Kidney (tissue), 14 donors: ENCODE measurements around the gene CMTM5. TPM values are rescaled to one million over a fixed set of nuclear protein-coding genes. Genes with fewer than 3 reads are reported as not detected.

Source experiments
- DNase-seq, 5 donors: peaks; one replicate each; pipeline ENCODE4 v3.0.0-alpha.2; 2013 to 2020
- FAIRE-seq: peaks from 2 replicates; lab custom pipeline; 2012; peaks lifted over from hg19 to GRCh38; lab: Jason Lieb, UNC
- H3K27ac ChIP-seq, 2 donors: one replicate each; pipeline ENCODE4 v1.7.0; 2013; ENCODE audit warnings: low read depth in 2 of 2, low read length in 2 of 2, inconsistent platforms in 1 of 2
- H3K27me3 ChIP-seq: one replicate; pipeline ENCODE4 v1.7.1; 2013; ENCODE audit warnings: low read length, inconsistent platforms; ENCODE audit not compliant: control insufficient read depth, insufficient read depth
- H3K36me3 ChIP-seq, 3 donors: one replicate each; pipeline versions ENCODE4 v1.7.0 to v1.7.1; 2013; ENCODE audit warnings: low read length in 3 of 3, control low read depth in 1 of 3, inconsistent platforms in 1 of 3; ENCODE audit not compliant: insufficient read depth in 3 of 3, control insufficient read depth in 2 of 3
- H3K4me1 ChIP-seq, 3 donors: one replicate each; pipeline versions ENCODE4 v1.7.0 to v1.7.1; 2013; ENCODE audit warnings: low read length in 3 of 3, inconsistent platforms in 1 of 3, low read depth in 1 of 3; ENCODE audit not compliant: control insufficient read depth in 2 of 3, insufficient read depth in 2 of 3
- H3K4me3 ChIP-seq, 3 donors: one replicate each; pipeline versions ENCODE4 v1.7.0 to v1.8.1; 2013; ENCODE audit warnings: low read length in 3 of 3, control low read depth in 1 of 3, inconsistent platforms in 1 of 3
- H3K9ac ChIP-seq, 3 donors: one replicate each; pipeline versions ENCODE4 v1.7.0 to v1.7.1; 2013; ENCODE audit warnings: low read length in 3 of 3, control low read depth in 1 of 3, inconsistent platforms in 1 of 3
- H3K9me3 ChIP-seq, 3 donors: one replicate each; pipeline versions ENCODE4 v1.7.0 to v1.7.1; 2013; ENCODE audit warnings: low read length in 3 of 3, control low read depth in 1 of 3, inconsistent platforms in 1 of 3; ENCODE audit not compliant: control insufficient read depth in 2 of 3, insufficient read depth in 1 of 3
- intact Hi-C: fragments of 100-400 bp; cut with DNase I; formaldehyde crosslinking; loops from one replicate; pipeline ENCODE4 v1.11.1; 2022
- polyA plus RNA-seq: library from polyadenylated mRNA; stranded (reverse); fragments of 350-450 nt; fragmentation: Illumina TruSeq; extraction: RNeasy Lipid Tissue Mini Kit (QIAGEN cat#74804); gene quantifications from one replicate; pipeline ENCODE4 v1.2.3, GENCODE V29; 2014; ENCODE audit warnings: low read depth, low replicate concordance; ENCODE audit not compliant: insufficient read depth
- total RNA-seq: library from RNA; stranded (reverse); fragmentation: NEBNext Ultra II Directional; extraction: Animal tissue kit (Norgen Biotek cat#: 25700); gene quantifications from one replicate; pipeline ENCODE4 v1.2.1, GENCODE V29; 2021
- TF ChIP-seq, protein P1 (sequence below): IDR thresholded peaks from 3 replicates; pipeline ENCODE4 v1.5.1; 2012; ENCODE audit warnings: mild to moderate bottlenecking, moderate library complexity, borderline replicate concordance; ENCODE audit not compliant: insufficient read depth; ENCODE audit errors: extremely low read depth
- donor health status: control.
- donor health status: control.
- donor health status: control.
- donor health status: control.
- donor health status: control.
- donor health status: DM: yes; HTN: yes; CAD: no.
- donor health status: Normal renal cell carcinoma (clear cell type).

CMTM5 gene
- total and polyA plus RNA-seq, 2 donors from 2014 or later = 0.54 to 1.1 TPM

GRCh38 chr14:23364164-23365035 is 12.4 kb upstream of the CMTM5 start:
- Histone ChIP-seq H3K9ac (peak overlapping the region; percentile 6 to 60 (median 40)), H3K36me3 (no peaks in the 10 kb centered on the region), H3K9me3 (no peaks in the 10 kb centered on the region), H3K27ac (peak overlapping the region in 1 of 2 donors; percentile 72), H3K27me3 (no peaks in the 10 kb centered on the region), H3K4me3 (peak overlapping the region; percentile 1 to 67 (median 51)), H3K4me1 (peaks cover 0 to 5% (median 3%) of the 10 kb centered on the region in 3 donors)
- FAIRE-seq (no peak), DNase-seq (peak; percentile 48 to 74 (median 65))
- intact Hi-C loops = no loop called here
- TF ChIP-seq, protein P1, sequence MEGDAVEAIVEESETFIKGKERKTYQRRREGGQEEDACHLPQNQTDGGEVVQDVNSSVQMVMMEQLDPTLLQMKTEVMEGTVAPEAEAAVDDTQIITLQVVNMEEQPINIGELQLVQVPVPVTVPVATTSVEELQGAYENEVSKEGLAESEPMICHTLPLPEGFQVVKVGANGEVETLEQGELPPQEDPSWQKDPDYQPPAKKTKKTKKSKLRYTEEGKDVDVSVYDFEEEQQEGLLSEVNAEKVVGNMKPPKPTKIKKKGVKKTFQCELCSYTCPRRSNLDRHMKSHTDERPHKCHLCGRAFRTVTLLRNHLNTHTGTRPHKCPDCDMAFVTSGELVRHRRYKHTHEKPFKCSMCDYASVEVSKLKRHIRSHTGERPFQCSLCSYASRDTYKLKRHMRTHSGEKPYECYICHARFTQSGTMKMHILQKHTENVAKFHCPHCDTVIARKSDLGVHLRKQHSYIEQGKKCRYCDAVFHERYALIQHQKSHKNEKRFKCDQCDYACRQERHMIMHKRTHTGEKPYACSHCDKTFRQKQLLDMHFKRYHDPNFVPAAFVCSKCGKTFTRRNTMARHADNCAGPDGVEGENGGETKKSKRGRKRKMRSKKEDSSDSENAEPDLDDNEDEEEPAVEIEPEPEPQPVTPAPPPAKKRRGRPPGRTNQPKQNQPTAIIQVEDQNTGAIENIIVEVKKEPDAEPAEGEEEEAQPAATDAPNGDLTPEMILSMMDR = no peak

DNA sequence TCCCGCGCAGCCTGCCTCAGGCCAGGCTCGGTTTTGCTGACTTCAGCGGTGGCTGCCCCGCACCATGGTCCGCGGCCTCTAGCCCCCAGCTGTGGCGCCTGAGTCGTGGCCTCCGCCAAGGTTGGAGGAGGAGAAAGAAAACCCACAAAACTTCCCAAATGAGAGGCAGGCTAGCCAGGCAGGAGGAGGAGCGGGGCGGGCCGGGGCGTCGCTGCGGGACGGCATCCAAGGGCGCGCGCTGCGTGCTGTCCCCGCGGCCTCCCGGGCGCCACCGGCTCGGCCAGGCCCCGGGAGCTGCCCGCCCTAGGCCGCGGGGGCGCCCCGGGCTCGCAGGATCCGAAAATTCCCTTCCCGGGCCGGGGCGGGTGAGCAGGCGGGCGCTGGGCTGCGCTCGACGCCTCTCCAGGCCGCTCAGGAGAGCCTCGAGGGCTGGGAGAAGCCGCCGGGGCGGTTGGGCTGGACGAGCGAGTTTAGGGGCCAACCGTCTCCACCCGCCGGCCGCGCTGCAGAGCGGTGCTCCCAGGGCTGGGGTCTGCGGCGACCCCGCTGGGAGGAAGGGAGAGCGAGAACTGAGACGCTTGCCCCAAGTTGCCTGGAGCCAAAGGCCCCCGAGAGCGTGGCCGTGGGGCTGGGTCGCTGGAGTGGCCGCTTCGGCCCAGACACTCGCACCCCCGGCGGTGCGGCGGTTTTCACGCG is 11.7 kb upstream of the CMTM5 start, which contains the start of gene EFS:
EFS (minus strand) TSS at position 137 of the 696 bp plus-strand sequence. CDS start 147 bp downstream, outside the sequence.
- intact Hi-C loops = no loop called here
- Histone ChIP-seq H3K4me3 (peak within 1 kb of the TSS; percentile 1 to 67 (median 55)), H3K9me3 (no peaks in the 10 kb centered on the region), H3K9ac (peak within 1 kb of the TSS; percentile 29 to 60 (median 55)), H3K36me3 (no peaks in the 10 kb centered on the region), H3K4me1 (peaks cover 0 to 5% (median 3%) of the 10 kb centered on the region in 3 donors), H3K27ac (peak within 1 kb of the TSS; percentile 64 to 76), H3K27me3 (no peaks in the 10 kb centered on the region)
- FAIRE-seq (no peak), DNase-seq (peak; percentile 33 to 81 (median 62))
- TF ChIP-seq, protein P1 = no peak

- Histone ChIP-seq H3K36me3 (no peaks in the 10 kb centered on the region), H3K4me1 (peaks cover 0 to 5% (median 3%) of the 10 kb centered on the region in 3 donors), H3K9ac (peak overlapping the region in 2 of 3 donors; percentile 29 to 55), H3K27me3 (no peaks in the 10 kb centered on the region), H3K9me3 (no peaks in the 10 kb centered on the region), H3K27ac (peak overlapping the region; percentile 64 to 76), H3K4me3 (peak overlapping the region in 2 of 3 donors; percentile 46 to 55)
- intact Hi-C loops = no loop called here
- DNase-seq = peak in 3 of 5 donors; percentile 70 to 98 (median 81)
- TF ChIP-seq, protein P1 = no peak
- no peak for FAIRE-seq
These were observed 11.0 kb upstream of the CMTM5 start for GRCh38 chr14:23365732-23366425.
